Measurements from ENCODE around the gene PLLP.
"Not testable (repeated sequence)": the region's sequence is repeated elsewhere in the genome, so short reads cannot be mapped to it uniquely, and the experiment has no call there.

Gene PLLP

DNA sequence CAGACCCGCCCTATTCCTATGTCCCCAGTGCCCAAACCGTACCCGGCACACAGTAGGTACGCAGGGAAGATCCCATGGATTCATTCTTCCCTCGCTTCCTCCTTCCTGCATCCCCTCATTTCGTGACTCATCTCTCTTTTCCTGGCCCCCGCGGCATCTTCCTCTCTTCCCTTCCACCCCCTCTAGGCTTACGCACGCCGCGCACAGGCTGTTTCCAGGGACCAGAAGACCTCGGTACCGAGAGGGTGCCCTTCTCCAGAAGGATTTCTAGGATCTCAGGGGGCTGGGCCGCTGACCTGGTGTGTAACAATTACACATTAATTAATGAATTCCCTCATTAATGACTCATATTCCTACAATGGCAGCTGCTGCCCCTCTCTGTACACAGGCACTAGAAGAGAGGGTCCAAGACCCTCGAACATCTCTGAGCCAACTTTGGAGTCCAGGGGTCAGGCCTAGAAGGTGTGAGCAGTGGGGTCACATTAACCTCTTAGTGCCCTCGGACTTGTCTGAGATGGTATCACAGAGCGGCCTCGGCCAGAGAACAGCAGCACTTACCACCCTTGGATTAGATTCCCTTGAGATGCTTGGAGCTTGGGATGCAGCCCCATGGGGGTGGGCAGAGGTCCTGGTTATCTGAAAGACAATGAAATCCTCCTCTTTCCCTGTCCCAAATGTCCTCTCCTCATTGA, 16.8 kb upstream of the PLLP start:
- no peak for DNase-seq

DNA sequence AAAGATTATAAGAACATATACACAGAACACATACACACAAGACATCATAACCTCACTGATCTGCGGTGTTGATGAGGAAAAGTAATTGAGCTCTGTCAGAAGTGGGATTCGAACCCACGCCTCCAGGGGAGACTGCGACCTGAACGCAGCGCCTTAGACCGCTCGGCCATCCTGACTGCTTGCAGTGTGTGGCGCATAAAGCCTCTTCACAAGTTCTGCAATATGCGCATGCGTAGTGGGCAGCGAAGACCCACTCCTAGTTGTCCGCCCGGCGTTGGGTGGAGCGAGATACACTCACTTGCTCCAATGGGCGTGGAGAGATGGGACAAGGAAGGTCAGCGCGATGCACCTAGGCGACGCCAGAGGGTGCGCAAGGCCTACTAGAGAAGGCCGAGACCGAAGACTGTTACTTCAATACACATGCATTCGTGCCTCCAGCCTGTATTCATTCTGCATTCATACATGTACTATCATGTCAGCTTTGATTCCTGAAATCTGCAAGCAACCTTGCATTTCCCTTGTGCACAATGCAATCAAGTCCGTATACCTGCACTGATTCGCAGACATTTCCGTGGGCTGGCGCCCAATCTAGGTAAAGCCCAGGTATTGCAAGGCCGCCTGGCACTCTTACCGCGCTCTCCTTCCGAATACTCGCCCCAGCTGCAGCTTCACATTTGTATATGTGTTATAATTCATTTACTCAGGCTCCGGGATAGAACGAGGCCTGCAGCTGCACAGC, 16.1 kb upstream of the PLLP start:
- DNase-seq, result peak; percentile 96

DNA sequence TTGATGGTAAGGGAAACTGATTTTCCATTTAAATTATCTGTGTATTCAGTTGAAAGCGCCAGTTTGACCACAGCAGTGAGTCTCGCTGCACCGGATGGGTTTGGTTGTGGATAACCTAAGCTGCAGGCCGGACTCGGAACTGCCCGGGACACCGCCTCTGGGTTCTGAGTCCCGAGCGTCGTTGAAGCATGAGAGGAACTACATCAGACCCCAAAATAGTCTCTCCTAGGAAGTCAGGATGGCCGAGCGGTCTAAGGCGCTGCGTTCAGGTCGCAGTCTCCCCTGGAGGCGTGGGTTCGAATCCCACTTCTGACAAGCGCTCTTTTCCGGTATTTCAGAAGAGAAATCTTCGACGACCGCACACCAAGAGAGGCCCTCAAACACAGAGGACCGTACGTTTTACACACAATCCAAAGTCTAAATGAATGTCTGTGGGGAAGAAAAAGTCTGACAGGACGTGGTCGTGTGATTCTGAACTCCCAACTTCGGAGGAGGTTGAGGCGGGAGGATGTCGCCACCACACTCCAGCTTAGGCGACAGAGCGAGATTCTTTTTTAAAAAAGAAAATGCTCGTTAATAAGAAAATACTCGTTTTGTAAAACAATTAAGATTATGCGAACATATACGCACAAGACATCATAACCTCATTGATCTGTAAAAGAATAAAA, 15.4 kb upstream of the PLLP start:
- peak; percentile 77 for DNase-seq

DNA sequence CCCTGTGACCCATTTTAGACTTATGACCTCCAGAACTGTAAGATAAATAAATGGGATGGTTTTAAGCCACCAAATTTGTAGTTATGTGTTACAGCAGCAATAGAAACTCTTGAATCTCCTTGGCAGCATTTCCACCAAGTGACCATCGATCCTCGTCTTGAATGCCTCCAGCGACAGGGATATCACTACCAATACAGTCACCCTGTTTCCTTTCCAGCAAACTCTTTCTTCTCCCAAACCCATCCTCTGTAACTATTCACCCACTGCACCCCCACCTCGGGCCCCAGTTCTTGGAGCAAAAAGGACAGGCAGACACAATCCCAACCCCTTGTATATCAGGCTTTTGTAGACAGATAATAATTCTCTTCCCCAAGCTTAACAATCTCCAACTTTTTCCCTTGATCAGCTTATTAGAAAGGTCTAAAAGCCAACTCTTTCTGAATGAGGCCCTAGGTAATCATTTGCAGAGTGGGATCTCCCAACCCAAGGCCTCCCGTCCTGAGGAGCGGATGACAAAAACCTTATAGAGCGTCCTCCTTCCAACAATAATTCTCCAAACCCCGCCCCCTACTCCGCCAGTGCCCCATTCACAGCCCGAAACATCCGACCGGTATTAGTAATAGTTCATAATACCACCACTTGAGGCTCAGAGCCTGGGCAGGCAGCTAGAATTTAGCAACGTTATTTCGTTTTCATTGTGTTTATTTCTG, 14.7 kb upstream of the PLLP start:
- peak; percentile 66 for DNase-seq

DNA sequence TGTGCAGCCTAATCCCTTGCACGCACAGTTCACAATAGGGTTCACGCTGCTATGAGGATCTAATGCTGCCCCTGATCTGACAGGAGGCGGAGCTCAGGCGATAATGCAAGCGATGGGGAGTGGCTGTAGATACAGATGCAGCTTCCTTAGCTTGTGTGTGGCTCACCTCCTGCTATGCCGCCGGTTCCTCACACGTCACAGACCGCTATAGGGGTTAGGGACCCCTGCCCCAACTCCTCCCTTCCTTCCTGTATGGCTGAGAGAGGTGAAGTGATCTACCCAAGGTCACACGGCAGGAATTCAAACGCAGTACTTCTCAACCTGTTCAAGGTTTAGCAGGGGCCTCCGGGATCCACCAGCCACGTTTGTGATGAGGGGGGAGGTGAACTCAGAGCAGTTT, 13.4 kb upstream of the PLLP start:
- DNase-seq, result no peak

DNA sequence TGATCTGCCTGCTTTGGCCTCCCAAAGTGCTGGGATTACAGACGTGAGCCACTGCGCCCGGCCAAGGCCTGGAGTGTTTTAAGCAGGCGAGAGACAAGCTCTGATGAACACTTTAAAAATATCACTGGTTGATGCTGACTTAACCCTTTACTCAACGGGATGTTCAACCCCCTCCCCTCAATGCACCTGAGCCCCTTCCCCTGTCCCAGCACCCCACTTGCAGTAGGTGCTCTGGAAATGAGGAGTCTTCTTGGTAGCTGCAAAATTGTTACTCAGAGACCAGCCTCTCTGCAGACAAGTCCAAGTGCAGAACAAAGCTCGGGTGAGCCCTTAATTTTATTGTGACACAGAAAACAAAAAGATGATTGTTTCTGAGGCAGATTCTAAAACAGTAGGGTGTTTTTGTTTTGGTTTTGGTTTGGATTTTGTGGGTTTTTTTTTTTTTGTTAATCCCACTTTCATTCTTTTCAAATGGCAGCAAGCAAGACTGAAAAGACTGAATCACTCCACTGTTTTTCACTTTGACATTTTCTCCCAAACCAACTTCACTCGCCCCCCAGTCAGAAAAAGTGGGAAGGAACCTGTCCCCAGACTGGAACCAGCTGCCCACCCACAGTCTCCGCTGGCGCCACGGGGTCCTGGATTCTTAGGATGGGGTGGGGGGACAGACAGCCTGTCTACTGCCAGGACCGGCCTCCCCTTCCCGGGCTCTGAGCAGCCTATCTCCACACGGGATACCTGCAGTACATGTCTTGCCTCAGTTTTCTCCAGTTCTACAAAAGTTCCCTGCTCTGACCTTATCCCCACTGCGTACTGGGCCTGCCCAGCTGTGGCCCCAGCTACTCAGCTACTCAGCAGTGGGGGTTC, 5.2 kb upstream of the PLLP start:
- no peak for DNase-seq

DNA sequence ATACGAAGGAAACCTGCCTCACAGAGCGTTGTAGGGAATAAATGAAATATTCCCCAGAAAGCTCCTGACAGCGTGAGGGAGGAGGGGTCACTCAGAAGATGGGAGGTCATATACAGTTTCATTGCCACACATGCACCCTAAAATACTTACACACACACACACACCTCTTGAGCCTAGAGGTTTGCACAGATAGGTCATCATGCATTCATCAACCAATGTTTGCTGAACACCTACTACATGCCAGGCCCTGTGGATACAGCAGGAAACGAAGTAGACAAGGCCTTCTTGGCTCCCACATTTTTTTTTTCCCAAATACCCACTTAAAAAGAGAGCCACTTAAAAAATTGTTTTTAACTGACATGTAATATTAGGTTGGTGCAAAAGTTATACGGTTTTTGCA, 907 bp upstream of the PLLP start:
- DNase-seq, result no peak

DNA sequence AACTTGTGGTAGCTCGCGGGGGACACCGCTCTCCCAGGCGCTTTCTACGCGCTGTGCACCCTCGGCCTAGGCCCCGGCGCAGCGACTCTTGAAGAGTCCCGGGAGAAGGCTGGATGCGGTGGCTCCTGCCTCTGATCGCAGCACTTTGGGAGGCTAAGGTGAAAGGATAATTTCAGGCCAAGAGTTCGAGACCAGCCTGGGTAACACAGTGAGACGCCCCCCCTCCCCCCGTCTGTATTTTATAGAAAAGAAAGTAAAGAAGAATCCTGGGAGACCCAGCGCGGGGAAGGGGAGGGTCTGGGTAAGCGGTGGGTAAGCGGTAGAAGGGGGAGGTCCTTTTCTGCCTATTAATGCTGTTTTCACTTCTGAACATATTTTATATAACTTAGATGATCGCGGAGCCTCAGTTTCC, 486 bp upstream of the PLLP start:
- DNase-seq, result no peak

DNA sequence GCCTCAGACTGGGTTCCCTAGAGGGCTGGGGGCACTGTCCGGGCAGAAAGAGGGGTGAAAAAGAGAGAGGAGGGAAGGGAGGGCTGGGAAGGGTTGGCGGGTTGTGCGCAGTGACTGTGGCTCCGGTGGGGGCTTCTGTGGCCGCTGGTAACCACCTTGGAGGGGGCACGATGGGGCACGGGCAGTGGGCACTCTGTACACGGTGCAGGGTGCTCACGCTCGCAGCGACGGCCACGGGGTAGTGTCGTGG, 588 bp downstream of the PLLP start:
- no peak for DNase-seq

DNA sequence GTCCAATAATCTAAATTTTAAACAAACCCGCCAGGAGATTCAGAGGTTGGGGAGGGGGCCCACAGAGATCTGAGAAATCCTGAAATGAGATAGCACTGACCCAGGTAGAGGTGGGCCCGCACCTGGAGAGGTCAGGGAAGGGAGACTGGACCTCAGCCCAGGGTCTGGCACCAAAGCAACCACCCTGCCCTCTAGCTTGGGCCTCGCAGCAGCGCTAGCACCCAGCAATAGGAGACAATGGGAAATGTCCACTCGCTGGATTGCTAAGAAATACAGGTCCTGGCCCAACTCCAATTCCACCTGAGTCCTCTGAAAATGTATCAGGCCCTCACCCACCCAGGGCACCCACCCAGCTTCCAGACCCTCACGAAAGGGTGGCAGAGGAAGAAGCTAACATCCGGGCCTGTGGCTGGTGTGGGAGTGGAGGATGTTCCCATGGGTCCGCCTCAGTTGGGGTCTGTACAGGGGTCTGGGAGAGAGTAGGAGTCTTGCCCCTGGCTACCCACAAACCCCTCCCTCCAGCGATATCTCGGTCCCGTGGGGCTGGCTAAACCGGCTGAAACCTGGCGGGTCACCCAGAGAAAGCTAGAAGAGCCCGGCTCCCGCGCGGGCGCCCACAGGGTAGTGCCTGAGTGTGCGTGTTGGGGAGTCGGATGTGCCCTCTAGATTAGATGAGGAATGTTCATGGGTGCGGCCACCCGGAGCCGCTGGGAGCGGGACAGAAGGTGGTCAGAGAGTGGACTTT, 1.1 kb downstream of the PLLP start:
- DNase-seq, result no peak

DNA sequence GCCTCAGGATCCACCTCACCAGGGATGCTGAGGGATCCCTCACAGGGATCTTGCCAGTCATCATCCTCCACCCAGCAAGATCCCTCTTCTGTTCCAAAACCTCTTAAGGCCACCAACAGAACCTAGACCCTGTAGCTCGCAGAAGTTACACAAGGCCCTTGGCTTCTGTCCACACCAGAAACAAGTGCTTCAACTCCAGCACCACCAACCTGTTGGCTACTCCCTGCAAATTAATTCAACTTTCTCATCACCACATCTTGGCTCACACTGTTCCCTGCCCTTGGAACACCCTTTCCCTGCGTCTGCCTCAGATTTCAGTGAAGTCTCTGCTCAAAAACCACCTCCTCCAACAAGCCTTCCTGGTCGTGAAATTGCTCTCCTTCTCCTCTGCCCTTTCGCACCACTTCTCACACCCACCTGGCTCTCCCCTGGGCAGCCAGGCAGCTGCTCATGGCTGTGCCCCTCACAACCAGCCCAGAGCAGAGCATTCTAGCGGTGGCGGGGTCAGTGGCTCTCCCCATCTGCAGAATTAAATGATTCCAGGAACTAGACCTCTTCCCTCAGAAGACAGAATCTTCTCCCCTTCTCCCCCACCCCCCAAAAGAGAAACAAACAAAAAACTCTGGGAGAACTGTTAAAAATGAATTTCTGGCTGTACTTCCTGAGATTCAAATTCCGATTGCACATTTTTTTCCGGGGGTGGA, 1.8 kb downstream of the PLLP start:
- no peak for DNase-seq

DNA sequence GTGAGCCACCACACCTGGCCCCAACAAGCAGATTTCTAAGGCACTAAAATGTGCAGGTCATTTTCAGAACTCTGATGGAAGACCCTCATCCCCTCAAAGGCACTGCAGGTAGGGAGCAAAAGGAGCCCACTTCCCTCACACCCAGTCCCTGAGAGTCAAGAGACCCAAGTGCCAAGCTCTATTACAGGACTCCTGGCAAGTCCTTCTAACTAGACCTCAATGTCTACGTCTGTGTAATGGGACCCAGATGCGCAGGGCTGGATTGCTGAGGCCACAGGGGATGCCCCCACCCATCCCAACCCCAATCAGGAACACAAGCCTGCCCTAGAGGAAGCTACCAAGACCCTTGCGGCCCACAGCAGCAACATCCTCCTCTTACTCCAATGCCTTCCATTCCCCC, 2.7 kb downstream of the PLLP start:
- no peak for DNase-seq

DNA sequence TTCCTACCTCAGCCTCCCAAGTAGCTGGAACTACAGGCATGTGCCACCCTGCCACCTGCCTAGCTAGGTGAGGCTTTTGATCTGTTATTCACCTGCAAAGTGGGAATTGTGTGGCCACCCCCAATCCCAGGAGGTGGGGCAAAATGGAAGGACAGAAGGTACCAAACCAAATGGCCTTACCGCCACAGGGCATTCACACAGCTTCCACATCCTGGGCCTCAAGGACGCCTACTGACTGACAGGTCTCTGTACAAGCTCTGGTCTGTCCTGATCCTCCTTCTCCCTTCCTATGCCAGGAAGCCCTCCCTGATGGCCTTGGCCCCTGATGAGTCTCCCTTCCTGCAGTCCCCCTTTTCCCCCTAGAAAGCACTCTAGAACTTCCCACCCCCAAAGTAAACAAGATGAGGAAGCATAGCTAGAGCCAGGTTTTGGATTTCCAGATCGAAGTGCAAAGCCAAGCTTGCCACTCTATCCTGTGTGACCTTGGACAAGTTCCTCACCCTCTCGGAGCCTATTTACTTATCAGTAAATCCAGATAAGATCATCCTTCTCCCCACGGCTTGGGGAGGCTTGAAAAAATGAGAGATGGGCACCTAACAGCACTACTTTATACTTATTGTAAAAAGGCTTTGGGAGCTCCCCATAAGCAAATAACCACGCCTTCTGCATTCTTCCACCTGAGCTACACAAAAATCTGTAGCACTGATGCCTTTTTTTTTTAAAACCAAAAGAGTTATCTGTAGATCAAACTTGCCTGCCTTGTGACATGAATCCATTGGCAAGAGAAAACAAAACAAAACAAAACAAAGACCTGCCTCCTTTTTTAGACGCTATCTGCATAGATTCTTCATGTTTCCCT, 4.5 kb downstream of the PLLP start:
- no peak for DNase-seq

DNA sequence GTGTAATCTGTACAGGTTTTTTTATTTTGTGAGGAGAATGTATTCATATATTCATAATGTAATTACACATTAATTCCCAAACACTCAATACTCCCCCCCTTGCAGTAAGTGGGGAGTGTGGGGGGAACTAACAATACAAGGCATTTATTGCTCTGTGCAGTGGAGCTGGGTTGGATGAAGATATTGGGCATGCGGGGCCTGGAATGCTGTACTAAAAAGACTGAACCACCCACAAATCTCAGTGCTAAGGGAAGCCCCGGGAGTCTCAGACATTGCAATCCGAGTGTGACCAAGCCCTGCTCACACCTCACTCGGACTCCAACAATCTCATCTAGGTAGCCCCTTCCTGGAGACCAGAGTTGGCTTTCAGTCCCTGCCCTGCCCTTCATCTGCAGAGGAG, 6.0 kb downstream of the PLLP start:
- DNase-seq, result no peak

DNA sequence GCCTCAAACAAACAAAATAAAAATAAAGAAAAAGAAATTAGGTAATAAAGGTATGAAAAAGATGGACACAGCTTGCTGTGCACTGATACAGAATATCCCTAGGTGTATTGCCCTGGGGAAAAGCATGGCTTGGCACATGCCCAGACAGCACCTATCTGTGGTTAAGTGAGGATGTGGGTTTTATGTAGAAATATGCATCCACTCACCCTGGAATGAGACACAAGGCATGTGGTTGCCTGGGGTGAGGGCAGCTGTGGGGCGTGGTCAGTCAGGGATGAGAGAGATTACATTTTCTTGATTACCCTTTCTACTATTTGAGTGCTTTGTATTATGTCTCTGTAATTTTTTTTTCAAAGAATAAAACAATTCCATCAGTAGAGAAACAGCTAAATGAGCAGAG, 6.9 kb downstream of the PLLP start:
- DNase-seq, result peak; percentile 42

DNA sequence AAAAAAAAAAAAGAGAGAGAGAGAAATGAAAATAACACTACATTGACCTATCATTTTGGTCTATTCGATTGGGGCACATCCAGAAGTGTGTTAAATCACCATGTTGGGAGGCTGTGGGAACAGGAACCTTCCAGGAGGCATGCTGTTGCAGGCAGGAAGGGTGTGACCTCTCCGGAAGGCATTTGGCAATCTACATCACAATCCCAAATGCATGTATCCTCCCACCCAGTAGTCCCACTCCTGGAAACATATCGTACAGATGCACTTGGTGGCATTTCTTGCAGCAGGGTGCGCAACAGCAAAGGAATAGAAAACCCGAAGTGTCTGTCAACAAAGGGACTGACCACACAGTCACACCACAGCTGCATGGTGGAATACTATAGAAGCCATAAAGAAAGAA, 7.9 kb downstream of the PLLP start:
- no peak for DNase-seq

DNA sequence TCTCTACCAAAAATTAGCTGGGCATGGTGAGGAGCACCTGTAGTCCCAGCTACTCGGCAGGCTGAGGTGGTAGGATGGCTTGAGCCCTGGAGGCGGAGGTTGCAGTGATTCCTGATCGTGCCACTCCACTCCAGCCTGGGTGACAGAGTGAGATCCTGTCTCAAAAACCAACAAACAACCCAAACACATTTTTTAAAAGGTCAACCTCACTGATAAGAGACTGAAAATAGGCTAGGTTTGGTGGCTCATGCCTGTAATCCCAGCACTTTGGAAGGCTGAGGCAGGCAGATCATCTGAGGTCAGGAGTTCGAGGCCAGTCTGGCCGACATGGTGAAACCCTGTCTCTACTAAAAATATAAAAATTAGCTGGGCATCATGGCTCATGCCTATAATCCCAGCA, 8.5 kb downstream of the PLLP start:
- not testable (repeated sequence) for DNase-seq

DNA sequence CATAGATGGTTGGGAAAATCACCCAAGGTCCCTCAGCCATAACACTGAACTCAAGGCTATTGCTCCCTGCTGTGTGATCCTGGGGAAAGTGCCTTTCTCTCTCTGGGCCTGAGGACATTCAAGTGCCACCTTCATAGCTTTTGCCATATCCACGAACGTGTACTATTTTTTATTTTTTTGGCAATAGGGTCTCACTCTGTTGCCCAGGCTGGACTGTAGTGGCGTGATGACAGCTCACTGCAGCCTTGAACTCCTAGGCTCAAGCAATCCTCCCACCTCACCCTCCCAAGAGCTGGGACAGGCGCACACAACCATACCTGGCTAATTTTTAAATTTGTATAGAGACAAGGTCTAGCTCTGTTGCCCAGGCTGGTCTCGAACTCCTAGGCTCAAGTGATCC, 10.6 kb downstream of the PLLP start:
- DNase-seq, result no peak

DNA sequence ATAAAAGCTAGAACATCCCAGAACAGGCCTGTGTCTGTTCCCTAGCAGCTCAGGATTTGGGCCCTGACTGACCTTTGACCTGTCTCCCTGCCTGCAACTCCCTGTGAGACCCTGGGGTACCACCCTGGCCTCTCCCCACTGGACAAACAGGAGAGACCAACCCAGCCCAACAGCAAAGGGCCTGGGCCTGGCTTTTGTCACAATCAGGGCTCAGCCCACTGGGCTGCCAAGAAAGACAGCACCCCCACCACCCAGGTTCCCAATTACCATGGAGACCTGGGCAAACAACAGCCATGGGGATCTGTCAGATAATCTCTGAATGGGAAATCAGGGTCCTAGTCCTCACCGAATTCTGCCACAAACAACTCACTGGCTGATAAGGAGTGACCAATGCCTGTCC, 11.1 kb downstream of the PLLP start:
- DNase-seq, result no peak

DNA sequence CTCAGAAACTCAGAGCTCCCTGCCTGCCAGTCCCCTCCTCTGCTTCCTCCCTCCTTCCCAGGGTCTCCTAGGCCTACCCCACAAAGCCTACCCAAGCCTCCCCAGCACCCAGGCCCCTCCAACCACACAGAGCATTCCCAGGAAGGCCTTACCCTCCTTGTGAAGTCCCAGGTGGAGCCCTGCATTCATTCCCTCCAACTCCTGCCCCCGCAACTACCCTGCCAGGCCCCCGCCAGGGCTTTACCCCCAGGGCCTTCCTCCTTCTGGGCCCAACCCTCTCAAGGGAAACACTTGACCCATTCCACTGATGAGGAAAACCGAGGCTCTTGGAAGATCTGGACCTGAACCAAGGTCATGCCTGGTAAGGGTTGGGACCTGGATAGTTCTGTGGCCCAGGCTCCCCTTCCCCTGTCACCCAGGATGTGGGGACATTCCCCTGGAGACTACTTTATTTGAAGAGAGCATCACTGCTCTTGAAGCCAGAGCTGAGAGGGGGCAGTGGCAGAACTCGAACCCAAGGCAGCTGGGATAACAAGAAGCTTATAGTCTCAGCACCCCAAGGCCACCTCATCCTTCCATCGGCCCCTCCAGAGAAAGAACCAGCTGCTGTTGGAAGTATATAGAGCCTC, 12.5 kb downstream of the PLLP start:
- DNase-seq, result no peak
